Measurements from ENCODE around the gene TOX3.

- TF ChIP-seq, protein P1, sequence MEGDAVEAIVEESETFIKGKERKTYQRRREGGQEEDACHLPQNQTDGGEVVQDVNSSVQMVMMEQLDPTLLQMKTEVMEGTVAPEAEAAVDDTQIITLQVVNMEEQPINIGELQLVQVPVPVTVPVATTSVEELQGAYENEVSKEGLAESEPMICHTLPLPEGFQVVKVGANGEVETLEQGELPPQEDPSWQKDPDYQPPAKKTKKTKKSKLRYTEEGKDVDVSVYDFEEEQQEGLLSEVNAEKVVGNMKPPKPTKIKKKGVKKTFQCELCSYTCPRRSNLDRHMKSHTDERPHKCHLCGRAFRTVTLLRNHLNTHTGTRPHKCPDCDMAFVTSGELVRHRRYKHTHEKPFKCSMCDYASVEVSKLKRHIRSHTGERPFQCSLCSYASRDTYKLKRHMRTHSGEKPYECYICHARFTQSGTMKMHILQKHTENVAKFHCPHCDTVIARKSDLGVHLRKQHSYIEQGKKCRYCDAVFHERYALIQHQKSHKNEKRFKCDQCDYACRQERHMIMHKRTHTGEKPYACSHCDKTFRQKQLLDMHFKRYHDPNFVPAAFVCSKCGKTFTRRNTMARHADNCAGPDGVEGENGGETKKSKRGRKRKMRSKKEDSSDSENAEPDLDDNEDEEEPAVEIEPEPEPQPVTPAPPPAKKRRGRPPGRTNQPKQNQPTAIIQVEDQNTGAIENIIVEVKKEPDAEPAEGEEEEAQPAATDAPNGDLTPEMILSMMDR (IDR thresholded peaks at IDR 0.05): no peak
- no peak for TF ChIP-seq ZFX (IDR thresholded peaks at IDR 0.05; ENCODE audit: borderline replicate concordance)
Measured at GRCh38 chr16:52466994-52467393, 79.9 kb downstream of the TOX3 start.
